Measurements from ENCODE around the gene ZNF467.

DNA sequence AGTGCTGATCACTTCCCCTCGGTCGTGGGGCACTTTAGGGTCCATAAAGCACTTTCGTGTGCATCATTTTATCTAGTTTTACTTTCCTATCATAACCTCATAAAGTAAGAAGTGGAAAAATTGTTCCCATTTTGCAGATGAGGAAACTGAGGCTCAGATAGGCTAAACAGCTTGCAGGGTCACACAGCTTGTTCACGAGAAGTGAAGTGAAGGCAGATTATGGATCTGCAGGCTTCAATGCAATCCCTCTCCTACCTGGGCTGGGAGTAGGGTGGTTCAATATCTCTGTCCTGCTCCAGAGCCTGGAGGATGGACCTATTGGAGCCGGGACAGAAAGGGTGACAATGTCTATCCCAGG, 10.8 kb upstream of the ZNF467 start:
- no peak for TF ChIP-seq POLR2AphosphoS5 (IDR thresholded peaks at IDR 0.05; ENCODE audit: low read depth)
- TF ChIP-seq, protein P1, sequence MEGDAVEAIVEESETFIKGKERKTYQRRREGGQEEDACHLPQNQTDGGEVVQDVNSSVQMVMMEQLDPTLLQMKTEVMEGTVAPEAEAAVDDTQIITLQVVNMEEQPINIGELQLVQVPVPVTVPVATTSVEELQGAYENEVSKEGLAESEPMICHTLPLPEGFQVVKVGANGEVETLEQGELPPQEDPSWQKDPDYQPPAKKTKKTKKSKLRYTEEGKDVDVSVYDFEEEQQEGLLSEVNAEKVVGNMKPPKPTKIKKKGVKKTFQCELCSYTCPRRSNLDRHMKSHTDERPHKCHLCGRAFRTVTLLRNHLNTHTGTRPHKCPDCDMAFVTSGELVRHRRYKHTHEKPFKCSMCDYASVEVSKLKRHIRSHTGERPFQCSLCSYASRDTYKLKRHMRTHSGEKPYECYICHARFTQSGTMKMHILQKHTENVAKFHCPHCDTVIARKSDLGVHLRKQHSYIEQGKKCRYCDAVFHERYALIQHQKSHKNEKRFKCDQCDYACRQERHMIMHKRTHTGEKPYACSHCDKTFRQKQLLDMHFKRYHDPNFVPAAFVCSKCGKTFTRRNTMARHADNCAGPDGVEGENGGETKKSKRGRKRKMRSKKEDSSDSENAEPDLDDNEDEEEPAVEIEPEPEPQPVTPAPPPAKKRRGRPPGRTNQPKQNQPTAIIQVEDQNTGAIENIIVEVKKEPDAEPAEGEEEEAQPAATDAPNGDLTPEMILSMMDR (IDR thresholded peaks at IDR 0.05; ENCODE audit: insufficient read depth, low read length): no peak
